Lower leg skin (tissue), 3 donors: ENCODE data around the gene RPRML.

ENCODE experiments used
- CTCF ChIP-seq, 3 donors: fragments of 450-650 bp; IDR thresholded peaks; one replicate each; pipeline ENCODE4 v1.5.1; 2016; ENCODE audit warnings: antibody characterized with exemption in 3 of 3, mild to moderate bottlenecking in 3 of 3, moderate library complexity in 2 of 3
- POLR2A ChIP-seq, 2 donors: fragments of 450-650 bp; IDR thresholded peaks; one replicate each; pipeline ENCODE4 v1.6.1; 2016 to 2017; ENCODE audit warnings: antibody characterized with exemption in 2 of 2, mild to moderate bottlenecking in 1 of 2, moderate library complexity in 1 of 2

DNA sequence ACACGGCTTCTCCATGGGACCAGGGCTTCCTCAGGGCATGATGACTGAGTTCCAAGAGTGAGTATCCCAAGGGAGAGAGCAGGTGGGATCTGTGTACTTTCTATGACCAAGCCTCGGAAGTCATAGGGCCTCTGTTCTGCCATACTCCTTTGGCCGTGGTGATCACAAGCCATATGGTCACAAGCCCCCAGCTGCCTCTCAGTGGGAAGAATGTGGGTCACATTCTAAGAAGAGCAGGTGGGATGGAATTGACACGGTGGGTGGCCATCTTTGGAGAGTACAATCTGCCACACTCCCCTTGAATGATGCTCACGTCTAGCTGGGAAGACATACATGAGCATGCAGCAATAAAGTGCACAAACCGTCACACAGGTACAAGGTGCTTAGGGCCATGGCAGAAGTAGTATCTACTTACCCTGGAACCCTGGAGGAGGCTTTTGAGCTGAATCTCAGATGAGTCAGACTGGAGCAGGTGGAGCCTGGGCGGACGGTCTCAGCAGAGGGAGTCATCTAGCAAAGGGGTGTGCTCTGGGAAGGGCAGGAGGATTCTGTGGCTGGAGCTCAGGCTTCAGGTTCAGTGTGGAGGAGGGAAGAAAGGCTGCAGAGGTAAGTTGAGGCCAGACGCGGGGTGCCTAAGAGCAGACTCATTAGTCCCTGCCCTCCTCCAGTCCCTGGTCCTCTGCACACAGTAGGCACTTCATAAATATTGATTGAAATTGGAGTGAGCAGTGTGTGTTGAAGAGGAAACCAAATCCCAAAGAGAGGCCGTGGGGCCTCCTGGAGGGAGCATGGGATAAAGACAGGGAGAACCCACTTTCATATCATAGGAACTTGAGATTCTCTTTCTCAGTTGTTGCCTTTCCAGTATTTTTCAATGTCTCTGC, 29.5 kb downstream of the RPRML start:
- TF ChIP-seq CTCF (IDR thresholded peaks at IDR 0.05) (no peak), POLR2A (IDR thresholded peaks at IDR 0.05) (no peak)
